ENCODE results near the gene SNRNP25.

SNRNP25 gene

DNA sequence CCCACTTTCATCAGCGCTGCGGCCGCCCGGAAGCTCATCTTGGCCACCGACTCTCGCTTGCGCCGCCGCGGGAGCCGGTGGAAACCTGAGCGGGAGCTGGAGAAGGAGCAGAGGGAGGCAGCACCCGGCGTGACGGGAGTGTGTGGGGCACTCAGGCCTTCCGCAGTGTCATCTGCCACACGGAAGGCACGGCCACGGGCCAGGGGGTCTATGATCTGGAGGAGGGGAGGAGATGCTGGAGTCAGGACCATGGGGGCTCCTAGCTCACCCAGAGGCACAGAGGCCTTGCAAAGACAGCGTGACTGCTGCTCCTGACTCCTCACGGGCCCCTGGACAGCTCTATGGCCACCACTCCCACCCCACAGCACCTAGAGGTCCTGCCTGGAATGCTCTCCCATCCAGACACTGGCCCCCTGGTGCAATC is 9.4 kb downstream of the SNRNP25 start:
- TF ChIP-seq ZFX (IDR thresholded peaks at IDR 0.05; ENCODE audit: borderline replicate concordance), result no peak
- TF ChIP-seq, protein P1, sequence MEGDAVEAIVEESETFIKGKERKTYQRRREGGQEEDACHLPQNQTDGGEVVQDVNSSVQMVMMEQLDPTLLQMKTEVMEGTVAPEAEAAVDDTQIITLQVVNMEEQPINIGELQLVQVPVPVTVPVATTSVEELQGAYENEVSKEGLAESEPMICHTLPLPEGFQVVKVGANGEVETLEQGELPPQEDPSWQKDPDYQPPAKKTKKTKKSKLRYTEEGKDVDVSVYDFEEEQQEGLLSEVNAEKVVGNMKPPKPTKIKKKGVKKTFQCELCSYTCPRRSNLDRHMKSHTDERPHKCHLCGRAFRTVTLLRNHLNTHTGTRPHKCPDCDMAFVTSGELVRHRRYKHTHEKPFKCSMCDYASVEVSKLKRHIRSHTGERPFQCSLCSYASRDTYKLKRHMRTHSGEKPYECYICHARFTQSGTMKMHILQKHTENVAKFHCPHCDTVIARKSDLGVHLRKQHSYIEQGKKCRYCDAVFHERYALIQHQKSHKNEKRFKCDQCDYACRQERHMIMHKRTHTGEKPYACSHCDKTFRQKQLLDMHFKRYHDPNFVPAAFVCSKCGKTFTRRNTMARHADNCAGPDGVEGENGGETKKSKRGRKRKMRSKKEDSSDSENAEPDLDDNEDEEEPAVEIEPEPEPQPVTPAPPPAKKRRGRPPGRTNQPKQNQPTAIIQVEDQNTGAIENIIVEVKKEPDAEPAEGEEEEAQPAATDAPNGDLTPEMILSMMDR (IDR thresholded peaks at IDR 0.05), result no peak
- no peak overlapping the region for H3K27ac ChIP-seq

DNA sequence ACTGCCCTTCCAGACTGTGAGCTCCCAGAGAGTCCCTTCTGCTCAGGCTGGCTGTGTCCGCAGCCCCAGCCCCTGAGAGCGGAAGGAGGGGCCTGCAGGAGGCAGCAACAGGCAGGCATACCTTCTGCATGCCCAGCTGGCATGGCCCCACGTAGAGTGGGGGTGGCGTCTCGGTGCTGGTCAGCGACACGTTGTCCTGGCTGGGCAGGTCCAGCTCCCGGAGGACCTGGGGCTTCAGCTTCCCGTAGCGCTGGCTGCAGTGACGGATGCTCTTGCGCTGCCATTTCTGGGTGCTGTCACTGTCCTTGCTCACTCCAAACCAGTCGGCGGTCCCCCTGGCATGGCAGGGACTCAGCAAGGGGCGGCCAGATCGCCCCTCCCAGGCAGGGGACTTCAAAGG is 9.8 kb downstream of the SNRNP25 start:
- no peak for TF ChIP-seq ZFX (IDR thresholded peaks at IDR 0.05; ENCODE audit: borderline replicate concordance)
- TF ChIP-seq, protein P1 (IDR thresholded peaks at IDR 0.05), result no peak
- no peak overlapping the region for H3K27ac ChIP-seq

DNA sequence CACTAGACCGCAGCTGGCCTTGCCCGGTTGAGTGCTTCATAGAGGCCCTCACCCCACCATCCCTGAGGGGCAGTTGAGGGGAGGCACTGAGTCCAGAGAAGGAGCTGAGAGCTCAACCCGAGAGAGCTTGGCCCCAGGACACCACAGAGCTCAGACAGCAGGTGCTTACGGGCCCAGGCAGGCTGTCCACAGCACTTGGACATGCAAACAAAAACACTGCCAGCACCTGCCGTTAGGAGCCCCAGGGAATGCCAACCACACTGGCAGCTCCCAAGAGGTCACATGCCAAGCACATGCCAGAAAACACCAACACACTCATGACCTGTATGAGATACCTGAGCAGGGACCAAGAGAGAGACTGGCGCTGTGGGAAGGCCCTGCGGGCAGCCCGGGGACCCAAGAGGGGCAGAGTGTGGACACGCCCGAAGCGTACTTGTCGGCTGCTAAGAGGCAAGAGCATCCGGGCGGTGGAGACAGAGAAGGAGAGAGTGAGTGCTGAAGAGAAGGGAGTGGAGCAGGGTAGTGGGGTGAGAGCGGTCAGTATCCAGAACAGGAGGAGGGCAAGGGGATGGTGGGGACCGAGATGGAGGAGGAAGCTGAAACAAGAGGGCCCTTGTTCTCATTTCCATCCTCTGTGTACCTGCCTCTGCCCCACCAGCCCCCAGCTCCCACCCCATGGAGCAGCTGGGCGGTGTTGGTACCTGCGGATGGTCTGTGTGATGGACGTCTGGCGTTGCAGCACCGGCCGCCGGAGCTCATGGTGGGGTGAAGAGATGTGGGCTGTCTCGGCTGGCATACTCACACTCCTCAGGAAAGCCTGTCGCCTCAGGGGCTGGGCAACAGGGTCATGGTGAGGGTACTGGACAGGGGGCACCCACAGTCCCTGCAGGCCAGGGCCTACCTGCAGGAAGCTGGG is 10.6 kb downstream of the SNRNP25 start:
- no peak overlapping the region for H3K27ac ChIP-seq
- TF ChIP-seq, protein P1 (IDR thresholded peaks at IDR 0.05), result no peak
- TF ChIP-seq ZFX (IDR thresholded peaks at IDR 0.05; ENCODE audit: borderline replicate concordance), result no peak

DNA sequence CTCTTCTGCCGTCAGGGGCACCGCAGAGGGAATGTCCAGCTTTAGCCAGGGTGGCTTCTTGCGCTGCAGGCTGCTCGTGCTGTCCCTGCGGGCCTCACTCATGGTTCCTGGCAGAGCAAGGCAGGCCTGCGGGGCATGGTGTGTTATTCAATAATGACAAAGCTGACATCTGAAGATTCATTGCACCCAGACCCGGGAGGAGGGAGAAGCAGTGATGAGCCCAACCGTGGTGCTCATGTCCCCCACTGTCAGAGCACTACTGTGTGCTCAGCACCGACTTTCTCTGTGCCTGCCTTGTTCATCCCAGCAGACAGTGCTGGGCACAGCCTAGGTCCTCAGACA is 11.3 kb downstream of the SNRNP25 start:
- no peak overlapping the region for H3K27ac ChIP-seq
- TF ChIP-seq ZFX (IDR thresholded peaks at IDR 0.05; ENCODE audit: borderline replicate concordance), result no peak
- TF ChIP-seq, protein P1 (IDR thresholded peaks at IDR 0.05), result no peak

DNA sequence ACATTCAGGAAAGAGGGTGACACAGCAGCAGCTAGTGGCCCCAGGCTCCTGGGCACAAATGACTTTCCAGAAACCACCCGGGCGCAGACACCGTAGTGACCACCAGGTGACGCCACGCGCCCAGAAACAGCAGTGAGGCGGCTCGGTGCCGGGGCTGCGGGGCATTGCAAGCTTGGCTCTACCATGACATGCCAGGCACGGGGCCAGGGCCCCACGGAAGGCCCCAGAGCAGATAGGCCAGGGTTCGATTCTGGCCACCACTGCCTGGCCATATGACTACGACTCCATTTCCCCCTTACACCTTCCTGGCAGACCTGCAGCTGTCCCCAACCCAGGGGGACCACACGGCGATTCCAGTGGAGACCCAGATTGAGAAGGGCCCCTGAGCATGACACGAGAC is 12.1 kb downstream of the SNRNP25 start:
- TF ChIP-seq, protein P1 (IDR thresholded peaks at IDR 0.05), result peak; percentile 96
- TF ChIP-seq ZFX (IDR thresholded peaks at IDR 0.05; ENCODE audit: borderline replicate concordance), result no peak
- H3K27ac ChIP-seq, result no peak overlapping the region

DNA sequence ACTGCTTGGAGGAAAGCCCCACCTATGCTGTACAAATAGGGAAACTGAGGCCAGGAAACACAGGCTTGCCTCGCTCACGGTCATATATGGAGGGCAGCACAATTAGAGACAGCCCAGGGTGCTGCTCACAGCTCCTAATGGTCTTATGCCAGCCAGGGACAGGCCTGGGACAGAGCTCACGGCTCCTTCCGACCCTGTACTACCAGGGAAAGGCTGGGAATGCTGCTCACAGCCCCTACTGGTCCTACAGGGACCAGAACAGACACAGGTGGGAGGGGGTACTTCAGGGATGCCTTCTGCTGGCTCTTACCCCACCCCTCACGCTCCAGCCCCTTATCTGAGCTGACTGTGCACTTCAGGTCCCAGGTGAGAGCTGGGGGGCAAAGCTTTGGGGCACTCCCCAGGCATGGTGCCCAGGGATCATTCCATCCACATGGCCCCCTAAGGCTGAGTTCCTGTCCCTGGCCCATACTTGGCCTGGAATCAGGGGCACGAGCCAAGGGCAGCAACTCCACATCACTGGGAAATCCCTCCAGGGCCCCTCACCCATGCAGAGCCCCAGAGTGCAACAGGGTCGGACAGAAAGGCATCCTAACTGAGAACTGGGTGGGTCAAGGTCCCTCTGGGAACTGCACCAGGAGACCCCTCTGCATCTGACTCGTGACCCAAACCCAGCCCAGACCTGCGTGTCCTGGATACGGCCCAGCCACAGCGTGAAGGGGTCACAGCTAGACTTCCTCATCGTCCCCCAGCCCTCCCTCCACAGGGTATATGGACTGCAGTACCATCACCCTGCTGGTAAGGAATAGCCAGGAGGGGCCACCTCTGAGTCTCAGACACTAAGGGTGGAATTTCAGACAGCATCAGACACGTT is 12.9 kb downstream of the SNRNP25 start:
- TF ChIP-seq ZFX (IDR thresholded peaks at IDR 0.05; ENCODE audit: borderline replicate concordance), result no peak
- TF ChIP-seq, protein P1 (IDR thresholded peaks at IDR 0.05), result no peak
- H3K27ac ChIP-seq, result no peak overlapping the region

Data from 22Rv1 (cell line).